ENCODE measurements around the gene ASTN1.

DNA sequence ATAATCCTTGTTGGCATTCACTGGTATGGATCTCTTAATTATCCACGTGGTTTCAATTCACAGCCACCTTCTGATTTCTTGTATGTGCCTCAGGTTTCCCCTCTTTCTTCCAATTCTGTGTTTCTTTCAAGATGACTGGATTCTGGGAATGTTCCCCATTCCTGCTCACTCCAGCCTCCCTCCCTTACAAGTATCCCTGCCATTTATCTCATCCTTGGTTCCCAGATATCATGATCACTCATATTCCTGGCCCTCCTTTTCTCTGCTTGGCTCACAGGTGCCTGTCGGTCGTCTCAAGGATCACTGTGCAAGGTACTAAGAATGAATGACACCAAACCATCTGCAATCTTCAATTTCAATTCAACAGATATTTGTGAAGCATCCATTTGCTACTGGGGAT is 279.2 kb downstream of the ASTN1 start:
- TF ChIP-seq POLR2A (IDR thresholded peaks at IDR 0.05) = no peak
- no peak for TF ChIP-seq CTCF (IDR thresholded peaks at IDR 0.05)

Measured in gastroesophageal sphincter (tissue), 3 donors.